GM23338 (cell line): ENCODE data around the gene GADD45A.

Experiments
- CREB1 ChIP-seq: fragments of 250-450 bp; sonication (Bioruptor Pico); IDR thresholded peaks from 2 replicates; pipeline ENCODE4 v1.5.0; 2020; ENCODE audit warnings: low read depth, mild to moderate bottlenecking, moderate library complexity
- CTCF ChIP-seq, 2 experiments: fragments of 200-600 bp in 1 of 2; sonication (generic) in 1 of 2; conservative IDR thresholded peaks; 2 replicates each; pipeline versions ENCODE4 v1.5.1 to v1.6.1; 2016 to 2017; ENCODE audit warnings: antibody characterized with exemption in 2 of 2, low read depth in 2 of 2, mild to moderate bottlenecking in 2 of 2, moderate library complexity in 1 of 2
- ETS1 ChIP-seq: IDR thresholded peaks from 2 replicates; pipeline ENCODE4 v1.6.1; 2016; ENCODE audit warnings: antibody characterized with exemption
- EZH2 ChIP-seq: fragments of 200-600 bp; sonication (generic); IDR thresholded peaks from one replicate; pipeline ENCODE4 v1.8.0; 2017; ENCODE audit warnings: antibody characterized with exemption, mild to moderate bottlenecking, low read depth; ENCODE audit not compliant: unreplicated experiment
- EZH2phosphoT487 ChIP-seq: fragments of 200-600 bp; sonication (generic); IDR thresholded peaks from one replicate; pipeline ENCODE4 v1.8.1; 2018; ENCODE audit warnings: antibody characterized with exemption; ENCODE audit not compliant: unreplicated experiment
- JUNB ChIP-seq: IDR thresholded peaks from one replicate; pipeline ENCODE4 v1.6.1; 2016; ENCODE audit warnings: antibody characterized with exemption; ENCODE audit not compliant: unreplicated experiment
- NANOG ChIP-seq: IDR thresholded peaks from 2 replicates; pipeline ENCODE4 v1.6.1; 2016; ENCODE audit warnings: antibody characterized with exemption, borderline replicate concordance
- POLR2AphosphoS5 ChIP-seq: IDR thresholded peaks from 2 replicates; pipeline ENCODE4 v1.6.1; 2016; ENCODE audit warnings: antibody characterized with exemption, low read depth
- REST ChIP-seq: IDR thresholded peaks from one replicate; pipeline ENCODE4 v1.6.1; 2018; ENCODE audit warnings: antibody characterized with exemption; ENCODE audit not compliant: unreplicated experiment
- STAT1 ChIP-seq: IDR thresholded peaks from one replicate; pipeline ENCODE4 v1.6.1; 2016; ENCODE audit warnings: antibody characterized with exemption; ENCODE audit not compliant: unreplicated experiment
- ZNF114 ChIP-seq: fragments of 250-450 bp; sonication (Bioruptor Pico); IDR thresholded peaks from 2 replicates; pipeline ENCODE4 v1.5.0; 2020; ENCODE audit warnings: mild to moderate bottlenecking, moderate library complexity
- ZNF331 ChIP-seq: fragments of 250-450 bp; sonication (Bioruptor Pico); IDR thresholded peaks from 2 replicates; pipeline ENCODE4 v1.5.0; 2020; ENCODE audit warnings: low read depth, mild to moderate bottlenecking, moderate library complexity
- ZNF462 ChIP-seq: fragments of 250-450 bp; sonication (Bioruptor Pico); IDR thresholded peaks from 2 replicates; pipeline ENCODE4 v1.5.0; 2020; ENCODE audit warnings: mild to moderate bottlenecking, moderate library complexity

- TF ChIP-seq CTCF (conservative IDR thresholded peaks at IDR 0.05; ENCODE audit: low read depth in 2 of 2) (no peak), EZH2 (no peak), REST (no peak), EZH2phosphoT487 (no peak), POLR2AphosphoS5 (no peak), ZNF331 (no peak), JUNB (no peak), NANOG (no peak), CREB1 (CRISPR knock-in tag) (no peak), ZNF114 (CRISPR knock-in tag) (no peak), ETS1 (no peak), ZNF462 (CRISPR knock-in tag) (no peak), STAT1 (no peak)
These were observed 37.8 kb upstream of the GADD45A start for GRCh38 chr1:67647036-67647798.
